ENCODE data around the gene GABARAP. TPM values are rescaled to one million over a fixed set of nuclear protein-coding genes. Genes with fewer than 3 reads are reported as not detected.

Gene GABARAP
- total and polyA plus RNA-seq, 2 donors (not counting 1 experiment from before 2014, with no cell fraction given): 323 to 371 TPM

DNA sequence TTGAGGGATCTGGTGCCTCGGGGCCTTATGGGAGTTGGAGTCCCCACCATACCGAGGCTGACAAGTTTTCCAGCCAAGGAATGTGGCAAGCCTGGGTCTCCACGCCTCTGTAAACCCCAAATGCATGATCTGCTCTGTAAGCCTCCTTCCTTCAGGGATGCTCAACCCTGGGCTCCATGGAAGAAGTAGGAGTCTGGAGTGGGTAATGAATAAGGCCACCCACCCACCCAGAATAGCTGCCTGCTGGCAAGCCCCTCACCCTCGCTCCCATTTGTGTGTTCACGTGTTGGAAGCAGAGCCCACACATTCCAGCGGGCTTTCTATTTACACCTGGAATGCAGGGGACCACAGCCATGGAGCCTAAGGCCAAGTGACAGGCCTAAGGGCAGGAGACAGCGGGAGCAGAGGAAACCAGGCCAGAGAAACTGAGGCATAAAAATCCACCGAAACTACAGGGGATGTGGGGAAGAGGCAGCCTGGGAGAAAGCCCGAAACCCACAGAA lies 27.1 kb downstream of the GABARAP start:
- H3K36me3 ChIP-seq (replicated peaks in 1 of 2; ENCODE audit: control extremely low read depth in 1 of 2, control insufficient read depth in 1 of 2, extremely low read depth in 1 of 2, insufficient read depth in 2 of 2, low read length in 1 of 2): no peaks in the 10 kb centered on the region
- H3K4me1 ChIP-seq (ENCODE audit: control insufficient read depth in 2 of 2, insufficient read depth in 2 of 2, low read length in 2 of 2): peaks cover 26 to 53% of the 10 kb centered on the region in 2 donors
- peak overlapping the region; percentile 66 for H3K9ac ChIP-seq (ENCODE audit: low read length)
- H3K9me3 ChIP-seq (ENCODE audit: control extremely low read depth in 1 of 3, control insufficient read depth in 2 of 3, insufficient read depth in 1 of 3, low read length in 2 of 3): no peaks in the 10 kb centered on the region
- Mint-ChIP-seq H3K4me1 (peaks cover 53% of the 10 kb centered on the region), H3K27me3 (peaks cover 2% of the 10 kb centered on the region), H3K27ac (peak overlapping the region; percentile 99), H3K4me3 (peak overlapping the region; percentile 97), H3K9me3 (ENCODE audit: insufficient read depth) (no peaks in the 10 kb centered on the region)
- H3K4me2 ChIP-seq (replicated peaks; ENCODE audit: low read depth, low read length, poor library complexity, severe bottlenecking): peak overlapping the region; percentile 86
- peak overlapping the region; percentile 53 for H2AFZ ChIP-seq (ENCODE audit: insufficient read depth, low read depth, low read length, poor library complexity, severe bottlenecking)
- peak overlapping the region in 4 of 5 experiments; percentile 39 to 66 (median 55) for H3K4me3 ChIP-seq (ENCODE audit: control extremely low read depth in 1 of 5, extremely low read depth in 1 of 5, insufficient read depth in 1 of 5, low read depth in 2 of 5, low read length in 4 of 5)
- intact Hi-C loops (cut with micrococcal nuclease): loop anchor here (2.0 kb wide), 3 partner anchors 92 to 472 kb away; partner anchors contain the start of genes EIF5A, TMEM256 and TP53
- H3K79me2 ChIP-seq (ENCODE audit: control insufficient read depth, insufficient read depth, low read length): peaks cover 7% of the 10 kb centered on the region
- TF ChIP-seq, protein P1, sequence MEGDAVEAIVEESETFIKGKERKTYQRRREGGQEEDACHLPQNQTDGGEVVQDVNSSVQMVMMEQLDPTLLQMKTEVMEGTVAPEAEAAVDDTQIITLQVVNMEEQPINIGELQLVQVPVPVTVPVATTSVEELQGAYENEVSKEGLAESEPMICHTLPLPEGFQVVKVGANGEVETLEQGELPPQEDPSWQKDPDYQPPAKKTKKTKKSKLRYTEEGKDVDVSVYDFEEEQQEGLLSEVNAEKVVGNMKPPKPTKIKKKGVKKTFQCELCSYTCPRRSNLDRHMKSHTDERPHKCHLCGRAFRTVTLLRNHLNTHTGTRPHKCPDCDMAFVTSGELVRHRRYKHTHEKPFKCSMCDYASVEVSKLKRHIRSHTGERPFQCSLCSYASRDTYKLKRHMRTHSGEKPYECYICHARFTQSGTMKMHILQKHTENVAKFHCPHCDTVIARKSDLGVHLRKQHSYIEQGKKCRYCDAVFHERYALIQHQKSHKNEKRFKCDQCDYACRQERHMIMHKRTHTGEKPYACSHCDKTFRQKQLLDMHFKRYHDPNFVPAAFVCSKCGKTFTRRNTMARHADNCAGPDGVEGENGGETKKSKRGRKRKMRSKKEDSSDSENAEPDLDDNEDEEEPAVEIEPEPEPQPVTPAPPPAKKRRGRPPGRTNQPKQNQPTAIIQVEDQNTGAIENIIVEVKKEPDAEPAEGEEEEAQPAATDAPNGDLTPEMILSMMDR (IDR thresholded peaks at IDR 0.05): no peak
- WGBS (ENCODE audit: insufficient coverage): 37% methylated on average over 3 of the region's 9 CpGs
- no peak for ATAC-seq (ENCODE audit: low read depth)
- H3K27me3 ChIP-seq (replicated peaks in 1 of 4; ENCODE audit: control extremely low read depth in 1 of 4, control insufficient read depth in 3 of 4, insufficient read depth in 4 of 4, low read length in 3 of 4): peaks cover 0 to 4% (median 0%) of the 10 kb centered on the region in 4 experiments
- H3K27ac ChIP-seq (ENCODE audit: low read length in 2 of 2): peak overlapping the region; percentile 77 to 90
- no peak for DNase-seq
- H4K20me1 ChIP-seq (ENCODE audit: control insufficient read depth, insufficient read depth, low read length, poor library complexity, severe bottlenecking): no peaks in the 10 kb centered on the region
- ChIA-PET POLR2A (interaction anchor here (1.0 to 9.1 kb wide), 2 partner anchors 22 to 114 kb away, joined by 3 to 157 read pairs; partner anchors contain the start of genes DVL2, GABARAP and PHF23), CTCF (interaction anchor here (1.9 to 2.3 kb wide), 2 partner anchors 81 to 169 kb away, joined by 5 to 7 read pairs; no protein-coding TSS in a partner anchor)

All from B cell (primary cell).